Thoracic aorta (tissue), 2 donors: ENCODE measurements around the gene CRACDL. TPM values are rescaled to one million over a fixed set of nuclear protein-coding genes. Genes with fewer than 3 reads are reported as not detected.

Experiments
- ATAC-seq: fragments of 150-250 bp; one replicate; pipeline ENCODE4 v1.8.0; 2017; ENCODE audit warnings: low read depth; ENCODE audit not compliant: insufficient number of reproducible peaks, low FRiP score
- DNase-seq: peaks from one replicate; pipeline ENCODE4 v3.0.0-alpha.2; 2020; ENCODE audit warnings: low spot score
- H3K27ac ChIP-seq, 2 donors: fragments of 200-600 bp; sonication (generic); 1 replicate in 1 of 2; 2 replicates in 1 of 2; pipeline ENCODE4 v1.5.1; 2016; ENCODE audit warnings: mild to moderate bottlenecking in 2 of 2, moderate library complexity in 2 of 2
- H3K27me3 ChIP-seq: fragments of 200-600 bp; sonication (generic); replicated peaks from 2 replicates; pipeline ENCODE4 v1.6.0; 2016; ENCODE audit warnings: mild to moderate bottlenecking; ENCODE audit not compliant: insufficient read depth
- H3K36me3 ChIP-seq: fragments of 200-600 bp; sonication (generic); one replicate; pipeline ENCODE4 v1.5.1; 2016
- H3K4me1 ChIP-seq, 2 donors: fragments of 200-600 bp; sonication (generic); 1 replicate in 1 of 2; 2 replicates in 1 of 2; pipeline versions ENCODE4 v1.5.1 to v1.6.0; 2016; ENCODE audit warnings: low read depth in 2 of 2, mild to moderate bottlenecking in 1 of 2; ENCODE audit not compliant: control insufficient read depth in 1 of 2
- H3K4me3 ChIP-seq: fragments of 200-600 bp; sonication (generic); 2 replicates; pipeline ENCODE4 v1.5.1; 2016; ENCODE audit warnings: mild to moderate bottlenecking
- H3K9me3 ChIP-seq: fragments of 200-600 bp; sonication (generic); 2 replicates; pipeline ENCODE4 v1.5.1; 2016
- total RNA-seq, 2 donors: library from RNA; depleted of rRNA; stranded (reverse); fragments of >200 nt; gene quantifications; one replicate each; pipeline versions ENCODE4 v1.1.0 to v1.2.3, GENCODE V29; 2016
- TF ChIP-seq, protein P1 (sequence below): fragments of 200-600 bp; sonication (generic); IDR thresholded peaks from one replicate; pipeline ENCODE4 v1.5.1; 2019; ENCODE audit warnings: antibody characterized with exemption

The CRACDL gene
- total RNA-seq, 2 donors from 2014 or later: 1.9 to 5.9 TPM

DNA sequence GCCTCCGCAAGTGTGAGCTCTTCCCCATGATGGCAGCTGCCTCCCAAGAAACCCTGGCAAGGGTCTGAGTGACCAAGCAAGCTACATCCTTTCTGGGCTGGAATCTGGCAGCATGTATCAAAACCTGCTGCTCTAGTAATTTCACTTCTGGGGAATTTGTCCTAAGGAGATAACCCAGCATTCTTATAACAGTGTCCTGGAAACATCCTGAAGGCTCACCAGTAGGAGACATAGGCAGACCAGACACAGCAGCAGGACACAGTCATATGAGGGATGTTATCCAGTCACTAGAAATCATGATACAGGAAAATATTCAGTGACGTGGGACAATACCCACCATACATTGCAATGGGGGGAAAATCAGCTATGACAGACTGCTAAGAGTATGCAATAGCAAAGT lies 64.5 kb downstream of the CRACDL start:
- Histone ChIP-seq H3K27me3 (no peaks in the 10 kb centered on the region), H3K4me3 (no peak overlapping the region), H3K36me3 (no peaks in the 10 kb centered on the region), H3K9me3 (no peaks in the 10 kb centered on the region), H3K4me1 (peaks cover 0 to 1% of the 10 kb centered on the region in 2 donors), H3K27ac (no peak overlapping the region)
- TF ChIP-seq, protein P1, sequence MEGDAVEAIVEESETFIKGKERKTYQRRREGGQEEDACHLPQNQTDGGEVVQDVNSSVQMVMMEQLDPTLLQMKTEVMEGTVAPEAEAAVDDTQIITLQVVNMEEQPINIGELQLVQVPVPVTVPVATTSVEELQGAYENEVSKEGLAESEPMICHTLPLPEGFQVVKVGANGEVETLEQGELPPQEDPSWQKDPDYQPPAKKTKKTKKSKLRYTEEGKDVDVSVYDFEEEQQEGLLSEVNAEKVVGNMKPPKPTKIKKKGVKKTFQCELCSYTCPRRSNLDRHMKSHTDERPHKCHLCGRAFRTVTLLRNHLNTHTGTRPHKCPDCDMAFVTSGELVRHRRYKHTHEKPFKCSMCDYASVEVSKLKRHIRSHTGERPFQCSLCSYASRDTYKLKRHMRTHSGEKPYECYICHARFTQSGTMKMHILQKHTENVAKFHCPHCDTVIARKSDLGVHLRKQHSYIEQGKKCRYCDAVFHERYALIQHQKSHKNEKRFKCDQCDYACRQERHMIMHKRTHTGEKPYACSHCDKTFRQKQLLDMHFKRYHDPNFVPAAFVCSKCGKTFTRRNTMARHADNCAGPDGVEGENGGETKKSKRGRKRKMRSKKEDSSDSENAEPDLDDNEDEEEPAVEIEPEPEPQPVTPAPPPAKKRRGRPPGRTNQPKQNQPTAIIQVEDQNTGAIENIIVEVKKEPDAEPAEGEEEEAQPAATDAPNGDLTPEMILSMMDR: no peak
- DNase-seq: no peak
- no peak for ATAC-seq

DNA sequence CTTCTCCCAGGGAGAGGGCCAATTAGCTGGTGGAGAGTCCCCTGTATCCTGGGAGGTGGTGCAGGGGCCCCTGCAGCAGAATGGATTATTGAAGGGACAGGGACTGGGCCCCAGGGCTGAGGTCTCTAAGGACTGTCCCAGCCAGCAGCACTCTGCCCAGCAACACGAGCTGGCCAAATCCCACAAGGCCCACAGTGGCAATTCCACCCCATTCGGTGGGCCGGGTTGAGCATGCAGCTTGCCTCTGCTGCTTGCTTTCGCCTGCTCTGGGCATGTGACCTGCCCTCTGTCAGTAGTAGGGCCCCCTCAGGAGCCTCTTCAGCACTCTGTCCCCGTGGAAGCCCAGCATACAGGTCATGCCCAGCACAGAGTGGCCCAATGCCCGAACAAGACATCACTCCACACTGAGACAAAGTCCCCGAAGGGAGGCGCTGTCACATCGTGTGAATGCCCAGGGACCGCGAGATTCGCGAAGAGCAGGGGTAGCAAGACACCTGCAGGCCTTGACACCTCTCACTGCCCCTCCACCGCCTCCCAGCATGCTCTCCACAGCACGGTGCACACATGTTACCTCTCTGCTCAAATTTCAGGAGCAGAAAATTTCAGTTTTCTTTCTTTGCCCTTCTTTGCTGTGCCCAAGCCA lies 65.4 kb downstream of the CRACDL start:
- Histone ChIP-seq H3K36me3 (no peaks in the 10 kb centered on the region), H3K27ac (no peak overlapping the region), H3K27me3 (no peaks in the 10 kb centered on the region), H3K4me3 (no peak overlapping the region), H3K4me1 (peaks cover 6 to 10% of the 10 kb centered on the region in 2 donors), H3K9me3 (no peaks in the 10 kb centered on the region)
- ATAC-seq (no peak), DNase-seq (no peak)
- TF ChIP-seq, protein P1: no peak

DNA sequence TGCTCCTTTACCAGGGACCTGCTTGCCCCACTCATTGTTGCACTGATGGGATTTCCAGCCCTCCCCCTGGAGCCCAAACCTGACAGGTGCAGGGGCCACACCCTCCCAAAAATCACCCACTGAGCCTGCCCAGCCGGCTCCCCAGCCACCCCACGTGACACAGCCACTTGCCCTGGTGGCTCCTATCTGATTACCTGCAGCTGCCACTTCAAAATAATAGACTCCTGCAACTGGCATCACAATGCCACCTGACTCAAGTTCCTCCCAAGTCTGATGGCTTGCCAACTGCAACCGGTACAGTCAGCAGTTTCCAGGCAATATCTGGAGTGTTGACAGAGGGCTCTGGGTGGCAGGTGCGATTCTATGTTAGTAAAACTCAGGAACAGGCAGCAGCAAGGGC lies 66.2 kb downstream of the CRACDL start:
- Histone ChIP-seq H3K4me3 (no peak overlapping the region), H3K27me3 (no peaks in the 10 kb centered on the region), H3K4me1 (peaks cover 6 to 14% of the 10 kb centered on the region in 2 donors), H3K36me3 (no peaks in the 10 kb centered on the region), H3K9me3 (no peaks in the 10 kb centered on the region), H3K27ac (no peak overlapping the region)
- TF ChIP-seq, protein P1: no peak
- ATAC-seq: no peak
- DNase-seq: no peak

DNA sequence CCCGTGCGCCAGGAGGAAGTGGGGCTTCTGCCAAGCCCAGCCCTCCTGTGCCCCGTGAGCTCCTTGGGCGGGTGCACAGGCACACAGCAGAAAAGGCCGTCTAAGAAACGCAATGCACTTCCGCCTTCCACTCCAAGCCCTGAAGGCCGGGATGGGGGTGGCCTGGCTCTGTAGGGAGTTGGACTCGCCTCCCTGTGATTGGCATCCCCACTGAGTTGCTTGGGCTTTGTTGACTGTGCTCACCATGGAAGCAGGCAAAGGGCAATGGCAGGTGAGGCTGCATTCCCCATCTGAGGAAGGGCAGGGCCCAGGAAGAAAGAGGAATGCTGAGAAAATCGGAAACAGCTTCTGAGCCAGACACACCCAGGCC lies 66.8 kb downstream of the CRACDL start:
- Histone ChIP-seq H3K4me1 (peaks cover 6 to 15% of the 10 kb centered on the region in 2 donors), H3K36me3 (no peaks in the 10 kb centered on the region), H3K27ac (no peak overlapping the region), H3K4me3 (no peak overlapping the region), H3K9me3 (no peaks in the 10 kb centered on the region), H3K27me3 (no peaks in the 10 kb centered on the region)
- ATAC-seq: no peak
- DNase-seq: no peak
- TF ChIP-seq, protein P1: no peak

DNA sequence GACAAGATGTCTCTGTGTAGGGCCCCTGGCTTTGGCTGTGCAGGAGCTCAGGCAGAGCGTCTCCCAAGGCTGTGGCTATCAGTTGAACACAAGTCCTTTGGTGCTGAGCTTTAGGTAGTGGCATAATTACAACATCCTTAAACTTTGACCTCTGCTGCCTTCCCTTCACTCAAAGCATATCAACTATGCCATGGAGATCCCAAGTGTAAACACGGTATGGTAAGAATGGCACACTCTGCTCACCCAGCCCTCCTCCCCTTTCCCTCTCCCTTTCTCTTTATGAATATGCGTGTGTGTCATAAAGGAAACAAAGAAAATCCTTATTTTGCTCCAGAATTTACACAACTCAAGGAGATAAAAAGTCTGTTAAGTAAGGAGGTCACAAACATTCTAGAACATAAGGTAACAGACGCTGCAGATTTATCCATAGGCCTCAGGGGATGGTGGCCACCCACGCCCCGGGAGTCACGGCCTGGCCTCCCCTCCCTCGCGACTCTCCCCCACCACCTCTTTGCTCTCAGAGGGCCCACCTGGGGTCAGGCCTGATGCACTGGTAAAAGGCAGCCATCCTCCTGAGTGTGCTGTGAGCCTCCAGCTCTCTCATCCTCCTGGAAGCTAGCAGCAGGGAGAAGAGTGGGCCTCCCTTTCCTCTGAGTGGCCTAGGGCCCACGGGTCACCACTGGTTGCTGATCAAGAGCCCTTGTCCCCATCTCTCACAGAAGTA lies 67.3 kb downstream of the CRACDL start:
- no peaks in the 10 kb centered on the region for H3K27me3 ChIP-seq
- no peak overlapping the region for H3K27ac ChIP-seq
- H3K9me3 ChIP-seq: no peaks in the 10 kb centered on the region
- TF ChIP-seq, protein P1: no peak
- H3K36me3 ChIP-seq: no peaks in the 10 kb centered on the region
- H3K4me1 ChIP-seq: peaks cover 6 to 15% of the 10 kb centered on the region in 2 donors
- H3K4me3 ChIP-seq: no peak overlapping the region
- DNase-seq (no peak), ATAC-seq (no peak)
